A549 (cell line): ENCODE measurements around the gene HCN2. TPM values are rescaled to one million over a fixed set of nuclear protein-coding genes. Genes with fewer than 3 reads are reported as not detected.
A peak's percentile ranks its signal among the peaks of the same experiment; 100 is the strongest.

Source experiments
- ATAC-seq, 2 experiments: fragments of 200-7000 bp in 1 of 2; fragments of >200 bp in 1 of 2; cut with Nextera tagmentation in 1 of 2; cut with Tn5 transposase in 1 of 2; 3 replicates each; pipeline versions ENCODE4 v1.8.0 to v1.9.1; 2018 to 2020; ENCODE audit warnings: mild to moderate bottlenecking in 1 of 2, moderate library complexity in 1 of 2
- CTCF ChIA-PET: fragments of 300-600 bp; sonication (Branson Sonifier 250); formaldehyde crosslinking; extraction: SDS; loops from one replicate; lab custom pipeline; 2021; ENCODE audit warnings: antibody characterized with exemption, inconsistent platforms; lab: Yijun Ruan, JAX
- POLR2A ChIA-PET: fragments of 350-600 bp; formaldehyde crosslinking; extraction: SDS; loops from one replicate; lab custom pipeline; 2021; ENCODE audit warnings: antibody characterized with exemption, inconsistent platforms; lab: Yijun Ruan, JAX
- DNase-seq, 2 experiments: peaks; one replicate each; pipeline versions ENCODE4 v3.0.0 to v3.0.0-alpha.2; 2011 to 2016; ENCODE audit warnings: low read depth in 1 of 2, low spot score in 1 of 2
- FAIRE-seq: peaks from 2 replicates; lab custom pipeline; 2011; peaks lifted over from hg19 to GRCh38; lab: Jason Lieb, UNC
- H3K27ac ChIP-seq, 2 experiments: fragments of >200 bp; sonication (Bioruptor Twin); formaldehyde crosslinking; 3 replicates each; pipeline ENCODE4 v1.5.1; 2016 to 2017
- H3K4me1 ChIP-seq: fragments of >200 bp; sonication (Bioruptor Twin); formaldehyde crosslinking; 3 replicates; pipeline ENCODE4 v1.6.1; 2016
- H3K4me2 ChIP-seq: fragments of >200 bp; sonication (Bioruptor Twin); formaldehyde crosslinking; 3 replicates; pipeline ENCODE4 v1.6.1; 2016
- H3K4me3 ChIP-seq: fragments of >200 bp; sonication (Bioruptor Twin); formaldehyde crosslinking; 3 replicates; pipeline ENCODE4 v1.5.1; 2016
- H3K9me3 ChIP-seq: fragments of >200 bp; sonication (Bioruptor Twin); formaldehyde crosslinking; 3 replicates; pipeline ENCODE4 v1.6.1; 2016
- CHD4 ChIP-seq: fragments of 200-600 bp; sonication (generic); IDR thresholded peaks from 2 replicates; pipeline ENCODE4 v1.6.1; 2016; ENCODE audit warnings: antibody characterized with exemption, mild to moderate bottlenecking, borderline replicate concordance
- E2F6 ChIP-seq: IDR thresholded peaks from 2 replicates; pipeline ENCODE4 v1.6.1; 2012; ENCODE audit warnings: low read depth, borderline replicate concordance
- EHF ChIP-seq: fragments of 250-450 bp; sonication (Bioruptor Pico); IDR thresholded peaks from 2 replicates; pipeline ENCODE4 v1.5.0; 2020; ENCODE audit warnings: mild to moderate bottlenecking
- EP300 ChIP-seq, 2 experiments: fragments of >200 bp; sonication (Bioruptor Twin); formaldehyde crosslinking; IDR thresholded peaks; 2 replicates in 1 of 2; 3 replicates in 1 of 2; pipeline ENCODE4 v1.6.1; 2016 to 2017
- ESRRA ChIP-seq: fragments of 150-350 bp; IDR thresholded peaks from 2 replicates; pipeline ENCODE4 v1.6.1; 2014; ENCODE audit warnings: mild to moderate bottlenecking, low read length, borderline replicate concordance
- HOXA7 ChIP-seq: fragments of 250-450 bp; sonication (Bioruptor Pico); IDR thresholded peaks from 2 replicates; pipeline ENCODE4 v1.5.0; 2020; ENCODE audit warnings: mild to moderate bottlenecking, moderate library complexity
- HOXB5 ChIP-seq: fragments of 250-450 bp; sonication (Bioruptor Pico); IDR thresholded peaks from 2 replicates; pipeline ENCODE4 v1.5.0; 2020; ENCODE audit warnings: mild to moderate bottlenecking, moderate library complexity
- JUNB ChIP-seq: fragments of >200 bp; sonication (Bioruptor Twin); formaldehyde crosslinking; IDR thresholded peaks from 2 replicates; pipeline ENCODE4 v1.6.1; 2016
- KDM1A ChIP-seq: fragments of 200-600 bp; sonication (generic); IDR thresholded peaks from 2 replicates; pipeline ENCODE4 v1.6.1; 2016; ENCODE audit warnings: low read depth, mild to moderate bottlenecking
- KDM5A ChIP-seq: fragments of 200-600 bp; sonication (generic); IDR thresholded peaks from 2 replicates; pipeline ENCODE4 v1.6.1; 2016; ENCODE audit warnings: antibody characterized with exemption, mild to moderate bottlenecking
- MAZ ChIP-seq: fragments of 150-350 bp; IDR thresholded peaks from 2 replicates; pipeline ENCODE4 v1.6.1; 2014; ENCODE audit warnings: antibody characterized with exemption, low read depth, low read length, borderline replicate concordance
- NFE2L2 ChIP-seq: fragments of 150-350 bp; conservative IDR thresholded peaks from 2 replicates; pipeline ENCODE4 v1.6.1; 2014; ENCODE audit warnings: low read length
- NR3C1 ChIP-seq: fragments of >200 bp; sonication (Bioruptor Twin); formaldehyde crosslinking; IDR thresholded peaks from 3 replicates; pipeline ENCODE4 v1.6.1; 2017
- POLR2A ChIP-seq: IDR thresholded peaks from 2 replicates; pipeline ENCODE4 v1.6.1; 2012; ENCODE audit warnings: mild to moderate bottlenecking, low read length
- RAD21 ChIP-seq, 2 experiments: fragments of >200 bp in 1 of 2; sonication (Bioruptor Twin) in 1 of 2; formaldehyde crosslinking in 1 of 2; IDR thresholded peaks in 1 of 2; conservative IDR thresholded peaks in 1 of 2; 2 replicates in 1 of 2; 3 replicates in 1 of 2; pipeline ENCODE4 v1.6.1; 2012 to 2018; ENCODE audit warnings: inconsistent platforms in 1 of 2
- RCOR1 ChIP-seq: fragments of 150-350 bp; IDR thresholded peaks from 2 replicates; pipeline ENCODE4 v1.6.1; 2014; ENCODE audit warnings: antibody characterized with exemption, low read length, low read depth
- RNF2 ChIP-seq: fragments of 200-600 bp; sonication (generic); IDR thresholded peaks from 2 replicates; pipeline ENCODE4 v1.6.1; 2016; ENCODE audit warnings: low read depth, mild to moderate bottlenecking, antibody characterized with exemption, moderate library complexity, borderline replicate concordance
- SMC3 ChIP-seq: fragments of >200 bp; sonication (Bioruptor Twin); formaldehyde crosslinking; IDR thresholded peaks from 3 replicates; pipeline ENCODE4 v1.6.1; 2018; ENCODE audit warnings: inconsistent platforms
- TFCP2L1 ChIP-seq: fragments of 250-450 bp; sonication (Bioruptor Pico); IDR thresholded peaks from 2 replicates; pipeline ENCODE4 v1.5.0; 2021; ENCODE audit warnings: mild to moderate bottlenecking
- TP53 ChIP-seq: fragments of 250-450 bp; sonication (Bioruptor Pico); IDR thresholded peaks from 2 replicates; pipeline ENCODE4 v1.5.0; 2021; ENCODE audit warnings: mild to moderate bottlenecking, moderate library complexity
- WGBS: methylation state at CpG from one replicate; pipeline ENCODE4 v1.1.6; 2017; ENCODE audit errors: missing lambda C conversion rate; 5-methylcytosine and 5-hydroxymethylcytosine counted together
- polyA plus RNA-seq, 4 experiments: library from polyadenylated mRNA; depleted of rRNA in 3 of 4; stranded (reverse); fragments of >200 nt; fragmentation: RNase III in 1 of 4; extraction: RNeasy Plus Mini Kit Qiagen cat#74134 plus additional on column Dnase treatment in 1 of 4; gene quantifications; 2 replicates in 3 of 4; 3 replicates in 1 of 4; pipeline ENCODE4 v1.2.3, GENCODE V29; 2011 to 2017
- TF ChIP-seq, protein P1 (sequence below): fragments of 150-350 bp; IDR thresholded peaks from 2 replicates; pipeline ENCODE4 v1.6.1; 2014; ENCODE audit warnings: low read depth, mild to moderate bottlenecking, low read length
- TF ChIP-seq, protein P2 (sequence below): IDR thresholded peaks from 2 replicates; pipeline ENCODE4 v1.6.1; 2012
- TF ChIP-seq, protein P3 (sequence below): fragments of >200 bp; sonication (Bioruptor Twin); formaldehyde crosslinking; IDR thresholded peaks from 3 replicates; pipeline ENCODE4 v1.5.1; 2016

The HCN2 gene
- polyA plus RNA-seq, 2 of the 4 experiments (the other 2 are of a cell fraction), result 2.7 to 23.2 TPM

DNA sequence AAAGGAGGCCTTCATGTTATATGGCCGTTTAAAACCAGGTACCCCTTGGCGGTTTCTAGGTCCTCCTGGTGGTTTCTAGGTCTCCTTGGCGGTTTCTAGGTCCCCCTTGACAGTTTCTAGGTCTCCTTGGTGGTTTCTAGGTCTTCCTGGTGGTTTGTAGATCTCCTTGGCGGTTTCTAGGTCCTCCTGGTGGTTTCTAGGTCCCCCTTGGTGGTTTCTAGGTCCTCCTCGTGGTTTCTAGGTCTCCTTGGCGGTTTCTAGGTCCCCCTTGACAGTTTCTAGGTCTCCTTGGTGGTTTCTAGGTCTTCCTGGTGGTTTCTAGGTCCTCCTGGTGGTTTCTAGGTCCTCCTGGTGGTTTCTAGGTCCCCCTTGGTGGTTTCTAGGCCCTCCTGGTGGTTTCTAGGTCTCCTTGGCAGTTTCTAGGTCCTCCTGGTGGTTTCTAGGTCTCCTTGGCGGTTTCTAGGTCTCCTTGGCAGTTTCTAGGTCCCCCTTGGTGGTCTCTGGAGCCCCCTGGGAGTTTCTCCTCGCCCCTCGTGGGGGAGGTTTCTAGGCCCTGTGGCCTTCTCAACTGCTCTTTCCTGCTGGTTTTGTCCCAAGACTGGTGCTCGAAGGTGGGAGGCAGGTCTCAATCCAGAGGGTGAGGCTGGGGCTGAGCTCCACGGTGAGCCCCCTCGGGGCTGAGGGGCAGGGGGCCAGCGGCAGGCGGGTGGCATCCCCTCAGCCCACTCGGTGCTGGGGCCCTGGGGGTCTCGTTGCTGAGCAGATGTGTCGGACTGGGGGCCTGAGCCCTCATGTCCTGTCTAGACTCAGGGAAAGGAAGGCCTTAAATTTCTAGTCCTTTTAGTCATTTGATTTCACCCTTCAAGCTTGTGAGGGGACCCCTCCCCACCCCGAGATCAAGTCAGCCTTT lies 8.0 kb downstream of the HCN2 start (continued):
- TF ChIP-seq HOXA7 (CRISPR knock-in tag) (no peak), KDM5A (no peak), ESRRA (no peak), POLR2A (no peak), RAD21 (conservative IDR thresholded peaks at IDR 0.05 in 1 of 2, IDR thresholded peaks at IDR 0.05 in 1 of 2) (no peak), KDM1A (peak; percentile 47; the same call in 1 of the 2 replicates), JUNB (no peak)
- TF ChIP-seq, protein P1, sequence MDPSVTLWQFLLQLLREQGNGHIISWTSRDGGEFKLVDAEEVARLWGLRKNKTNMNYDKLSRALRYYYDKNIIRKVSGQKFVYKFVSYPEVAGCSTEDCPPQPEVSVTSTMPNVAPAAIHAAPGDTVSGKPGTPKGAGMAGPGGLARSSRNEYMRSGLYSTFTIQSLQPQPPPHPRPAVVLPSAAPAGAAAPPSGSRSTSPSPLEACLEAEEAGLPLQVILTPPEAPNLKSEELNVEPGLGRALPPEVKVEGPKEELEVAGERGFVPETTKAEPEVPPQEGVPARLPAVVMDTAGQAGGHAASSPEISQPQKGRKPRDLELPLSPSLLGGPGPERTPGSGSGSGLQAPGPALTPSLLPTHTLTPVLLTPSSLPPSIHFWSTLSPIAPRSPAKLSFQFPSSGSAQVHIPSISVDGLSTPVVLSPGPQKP, result peak; percentile 97
- TF ChIP-seq, protein P2, sequence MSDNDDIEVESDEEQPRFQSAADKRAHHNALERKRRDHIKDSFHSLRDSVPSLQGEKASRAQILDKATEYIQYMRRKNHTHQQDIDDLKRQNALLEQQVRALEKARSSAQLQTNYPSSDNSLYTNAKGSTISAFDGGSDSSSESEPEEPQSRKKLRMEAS, result no peak

DNA sequence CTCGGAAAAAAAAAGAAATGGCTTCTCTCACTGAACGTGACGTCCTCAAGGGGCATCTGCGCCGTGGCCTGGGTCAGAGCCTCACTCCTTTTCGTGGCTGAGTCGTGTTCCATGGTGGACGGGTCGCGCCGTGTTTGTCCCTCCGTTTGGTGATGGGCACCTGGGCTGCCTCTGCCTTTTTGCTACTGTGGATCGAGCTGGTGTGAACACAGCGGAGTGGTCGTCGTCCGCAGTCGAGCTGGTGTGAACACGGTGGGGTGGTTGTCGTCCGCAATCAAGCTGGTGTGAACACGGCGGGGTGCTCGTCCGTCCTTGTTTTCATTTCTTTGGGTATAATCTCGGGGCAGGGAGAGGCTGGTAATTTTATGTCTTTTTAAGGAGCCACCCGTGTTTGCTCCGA lies 11.6 kb downstream of the HCN2 start:
- FAIRE-seq (no peak), DNase-seq (no peak), ATAC-seq (no peak)
- Histone ChIP-seq H3K4me2 (no peak overlapping the region), H3K4me1 (no peaks in the 10 kb centered on the region), H3K9me3 (no peaks in the 10 kb centered on the region), H3K4me3 (no peak overlapping the region), H3K27ac (no peak overlapping the region)
- no peak for TF ChIP-seq TFCP2L1 (CRISPR knock-in tag)
- TF ChIP-seq RNF2, result no peak
- TF ChIP-seq HOXB5 (CRISPR knock-in tag), result no peak
- TF ChIP-seq SMC3, result no peak
- TF ChIP-seq NFE2L2, result no peak
- no peak for TF ChIP-seq POLR2A
- TF ChIP-seq HOXA7 (CRISPR knock-in tag), result no peak
- TF ChIP-seq TP53, result no peak
- TF ChIP-seq, protein P3, sequence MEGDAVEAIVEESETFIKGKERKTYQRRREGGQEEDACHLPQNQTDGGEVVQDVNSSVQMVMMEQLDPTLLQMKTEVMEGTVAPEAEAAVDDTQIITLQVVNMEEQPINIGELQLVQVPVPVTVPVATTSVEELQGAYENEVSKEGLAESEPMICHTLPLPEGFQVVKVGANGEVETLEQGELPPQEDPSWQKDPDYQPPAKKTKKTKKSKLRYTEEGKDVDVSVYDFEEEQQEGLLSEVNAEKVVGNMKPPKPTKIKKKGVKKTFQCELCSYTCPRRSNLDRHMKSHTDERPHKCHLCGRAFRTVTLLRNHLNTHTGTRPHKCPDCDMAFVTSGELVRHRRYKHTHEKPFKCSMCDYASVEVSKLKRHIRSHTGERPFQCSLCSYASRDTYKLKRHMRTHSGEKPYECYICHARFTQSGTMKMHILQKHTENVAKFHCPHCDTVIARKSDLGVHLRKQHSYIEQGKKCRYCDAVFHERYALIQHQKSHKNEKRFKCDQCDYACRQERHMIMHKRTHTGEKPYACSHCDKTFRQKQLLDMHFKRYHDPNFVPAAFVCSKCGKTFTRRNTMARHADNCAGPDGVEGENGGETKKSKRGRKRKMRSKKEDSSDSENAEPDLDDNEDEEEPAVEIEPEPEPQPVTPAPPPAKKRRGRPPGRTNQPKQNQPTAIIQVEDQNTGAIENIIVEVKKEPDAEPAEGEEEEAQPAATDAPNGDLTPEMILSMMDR, result no peak
- no peak for TF ChIP-seq CHD4
- no peak for TF ChIP-seq E2F6
- no peak for TF ChIP-seq EP300 (IDR thresholded peaks at IDR 0.05)
- TF ChIP-seq MAZ, result no peak
- TF ChIP-seq RCOR1, result no peak
- TF ChIP-seq NR3C1, result no peak
- TF ChIP-seq EHF, result no peak
- ChIA-PET CTCF (interaction anchor here (1.9 kb wide), 1 partner anchor 13 kb away, joined by 4 read pairs; no protein-coding TSS in a partner anchor), POLR2A (no interaction called here)
- 95% methylated on average over 28 of the region's 28 CpGs for WGBS
